ENCODE results near the gene TNFAIP2.

GRCh38 chr14:103142721-103143302, 19.6 kb downstream of the TNFAIP2 start:
- no peak for TF ChIP-seq CTCF (IDR thresholded peaks at IDR 0.05)
- no peak for TF ChIP-seq POLR2A (IDR thresholded peaks at IDR 0.05)
